Neural cell (in vitro differentiated cells): Measurements from ENCODE around the gene GMCL1. TPM values are rescaled to one million over a fixed set of nuclear protein-coding genes. Genes with fewer than 3 reads are reported as not detected.

Source experiments
- H2AFZ ChIP-seq: fragments of 200-600, 300-800 bp; sonication (generic), shearing (Covaris generic); 2 replicates; pipeline ENCODE4 v1.6.0; 2014; ENCODE audit warnings: low read depth, mild to moderate bottlenecking, antibody characterized with exemption, low read length, moderate library complexity
- H3F3A ChIP-seq: fragments of 200-600 bp; shearing (Covaris generic); 2 replicates; pipeline ENCODE4 v1.6.1; 2016; ENCODE audit warnings: mild to moderate bottlenecking, moderate library complexity, mixed read lengths, antibody characterized with exemption, low read length; ENCODE audit not compliant: insufficient read depth, poor library complexity, severe bottlenecking
- H3K27ac ChIP-seq: fragments of 200-600, 300-800 bp; sonication (generic), shearing (Covaris generic); 2 replicates; pipeline ENCODE4 v1.5.1; 2014; ENCODE audit warnings: mild to moderate bottlenecking, low read length, moderate library complexity
- H3K27me3 ChIP-seq: fragments of 300-800, 200-600 bp; sonication (generic), shearing (Covaris generic); 2 replicates; pipeline ENCODE4 v1.6.0; 2014; ENCODE audit warnings: mild to moderate bottlenecking, low read depth, low read length, moderate library complexity; ENCODE audit not compliant: insufficient read depth
- H3K36me3 ChIP-seq: fragments of 300-800, 200-600 bp; sonication (generic), shearing (Covaris generic); 2 replicates; pipeline ENCODE4 v1.5.1; 2014; ENCODE audit warnings: mild to moderate bottlenecking, antibody characterized with exemption, low read length, moderate library complexity; ENCODE audit not compliant: insufficient read depth
- H3K4me2 ChIP-seq: fragments of 300-800, 200-600 bp; sonication (generic), shearing (Covaris generic); 2 replicates; pipeline ENCODE4 v1.6.0; 2014; ENCODE audit warnings: mild to moderate bottlenecking, low read length
- H3K4me3 ChIP-seq: fragments of 300-800, 200-600 bp; sonication (generic), shearing (Covaris generic); 2 replicates; pipeline ENCODE4 v1.5.1; 2014; ENCODE audit warnings: mild to moderate bottlenecking, low read length, moderate library complexity
- H3K79me2 ChIP-seq: fragments of 200-600 bp; shearing (Covaris generic); replicated peaks from 2 replicates; pipeline ENCODE4 v1.6.0; 2014; ENCODE audit warnings: mild to moderate bottlenecking, low read length, moderate library complexity; ENCODE audit not compliant: insufficient read depth
- H3K9ac ChIP-seq: fragments of 300-800, 200-600 bp; sonication (generic), shearing (Covaris generic); 2 replicates; pipeline ENCODE4 v1.6.1; 2016; ENCODE audit warnings: mild to moderate bottlenecking, low read length, mixed read lengths
- H3K9me2 ChIP-seq: fragments of 200-600 bp; shearing (Covaris generic); 2 replicates; pipeline ENCODE4 v1.6.1; 2016; ENCODE audit warnings: mild to moderate bottlenecking, low read length, mixed read lengths; ENCODE audit not compliant: insufficient read depth
- H3K9me3 ChIP-seq: fragments of 200-600, 300-800 bp; sonication (generic), shearing (Covaris generic); 2 replicates; pipeline ENCODE4 v1.6.1; 2016; ENCODE audit warnings: mild to moderate bottlenecking, mixed run types, low read length, moderate library complexity, mixed read lengths
- H4K20me1 ChIP-seq: fragments of 200-600 bp; shearing (Covaris generic); 2 replicates; pipeline ENCODE4 v1.6.1; 2016; ENCODE audit warnings: mild to moderate bottlenecking, mixed run types; ENCODE audit not compliant: insufficient read depth
- EP300 ChIP-seq: fragments of 450-650 bp; conservative IDR thresholded peaks from 2 replicates; pipeline ENCODE4 v1.6.1; 2014; ENCODE audit warnings: antibody characterized with exemption, mild to moderate bottlenecking, moderate library complexity; ENCODE audit not compliant: poor library complexity, severe bottlenecking
- EZH2 ChIP-seq: fragments of 200-600, 300-800 bp; shearing (Covaris generic), sonication (generic); IDR thresholded peaks from 2 replicates; pipeline ENCODE4 v1.6.1; 2014; ENCODE audit warnings: antibody characterized with exemption, low read length, borderline replicate concordance, mild to moderate bottlenecking; ENCODE audit not compliant: insufficient read depth, poor library complexity, severe bottlenecking
- MXI1 ChIP-seq: fragments of 450-650 bp; conservative IDR thresholded peaks from 2 replicates; pipeline ENCODE4 v1.6.1; 2014; ENCODE audit warnings: antibody characterized with exemption, mild to moderate bottlenecking; ENCODE audit not compliant: poor library complexity, severe bottlenecking
- POLR2AphosphoS5 ChIP-seq: IDR thresholded peaks from 2 replicates; pipeline ENCODE4 v1.6.1; 2012
- RAD21 ChIP-seq: fragments of 450-650 bp; conservative IDR thresholded peaks from 2 replicates; pipeline ENCODE4 v1.6.1; 2014; ENCODE audit warnings: antibody characterized with exemption, mild to moderate bottlenecking, moderate library complexity
- SMC3 ChIP-seq: fragments of 450-650 bp; conservative IDR thresholded peaks from 2 replicates; pipeline ENCODE4 v1.6.1; 2014; ENCODE audit warnings: antibody characterized with exemption, mild to moderate bottlenecking, moderate library complexity; ENCODE audit not compliant: poor library complexity
- TAF1 ChIP-seq: IDR thresholded peaks from 2 replicates; pipeline ENCODE4 v1.6.1; 2012; ENCODE audit warnings: low read depth
- polyA plus RNA-seq: library from polyadenylated mRNA; depleted of rRNA; stranded (reverse); fragments of >200 nt; gene quantifications from 2 replicates; pipeline ENCODE4 v1.2.3, GENCODE V29; 2014
- TF ChIP-seq, protein P1 (sequence below): fragments of 450-650 bp; IDR thresholded peaks from 2 replicates; pipeline ENCODE4 v1.5.1; 2014; ENCODE audit warnings: antibody characterized with exemption, mild to moderate bottlenecking, moderate library complexity; ENCODE audit not compliant: poor library complexity, severe bottlenecking
- TF ChIP-seq, protein P2 (sequence below): IDR thresholded peaks from 2 replicates; pipeline ENCODE4 v1.6.1; 2012; ENCODE audit warnings: borderline replicate concordance

Gene GMCL1
- polyA plus RNA-seq, 1 donor from 2014 or later: 18.8 TPM

DNA sequence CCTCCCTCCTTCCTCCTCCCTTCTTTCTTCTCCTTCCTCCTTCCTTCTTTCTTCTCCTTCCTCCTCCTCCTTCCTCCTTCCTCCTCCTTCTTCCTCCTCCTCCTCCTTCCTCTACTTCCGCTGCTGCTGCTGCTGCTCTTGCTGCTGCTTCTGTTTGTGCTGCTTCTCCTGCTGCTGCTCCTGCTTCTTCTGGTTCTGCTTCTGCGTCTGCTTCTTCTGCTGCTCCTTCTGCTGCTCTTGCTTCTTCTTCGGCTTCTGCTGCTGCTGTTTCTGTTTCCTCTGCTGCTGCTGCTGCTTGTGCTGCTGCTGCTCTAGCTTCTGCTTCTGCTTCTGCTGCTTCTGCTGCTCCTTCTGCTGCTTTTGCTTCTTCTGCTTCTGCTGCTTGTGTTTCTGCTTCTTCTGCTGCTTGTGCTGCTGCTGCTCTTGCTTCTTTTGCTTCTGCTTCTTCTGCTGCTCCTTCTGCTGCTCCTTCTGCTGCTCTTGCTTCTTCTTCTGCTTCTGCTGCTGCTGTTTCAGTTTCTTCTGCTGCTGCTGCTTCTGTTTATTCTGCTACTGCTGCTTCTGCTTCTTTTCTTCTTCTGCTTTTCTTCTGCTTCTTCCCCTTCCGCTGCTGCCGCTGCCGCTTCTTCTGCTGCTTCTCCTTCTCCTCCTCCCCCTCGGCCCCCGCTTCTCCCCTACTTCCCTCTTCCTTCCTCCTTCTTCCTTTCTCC lies 72.9 kb downstream of the GMCL1 start:
- Histone ChIP-seq H3K9me2 (no peaks in the 10 kb centered on the region), H3K27ac (no peak overlapping the region), H2AFZ (no peak overlapping the region), H4K20me1 (no peaks in the 10 kb centered on the region), H3K9ac (no peak overlapping the region), H3K4me2 (no peak overlapping the region), H3K4me3 (no peak overlapping the region), H3K79me2 (no peaks in the 10 kb centered on the region), H3K36me3 (no peaks in the 10 kb centered on the region), H3K27me3 (no peaks in the 10 kb centered on the region), H3K9me3 (no peaks in the 10 kb centered on the region), H3F3A (no peaks in the 10 kb centered on the region)
- TF ChIP-seq, protein P1, sequence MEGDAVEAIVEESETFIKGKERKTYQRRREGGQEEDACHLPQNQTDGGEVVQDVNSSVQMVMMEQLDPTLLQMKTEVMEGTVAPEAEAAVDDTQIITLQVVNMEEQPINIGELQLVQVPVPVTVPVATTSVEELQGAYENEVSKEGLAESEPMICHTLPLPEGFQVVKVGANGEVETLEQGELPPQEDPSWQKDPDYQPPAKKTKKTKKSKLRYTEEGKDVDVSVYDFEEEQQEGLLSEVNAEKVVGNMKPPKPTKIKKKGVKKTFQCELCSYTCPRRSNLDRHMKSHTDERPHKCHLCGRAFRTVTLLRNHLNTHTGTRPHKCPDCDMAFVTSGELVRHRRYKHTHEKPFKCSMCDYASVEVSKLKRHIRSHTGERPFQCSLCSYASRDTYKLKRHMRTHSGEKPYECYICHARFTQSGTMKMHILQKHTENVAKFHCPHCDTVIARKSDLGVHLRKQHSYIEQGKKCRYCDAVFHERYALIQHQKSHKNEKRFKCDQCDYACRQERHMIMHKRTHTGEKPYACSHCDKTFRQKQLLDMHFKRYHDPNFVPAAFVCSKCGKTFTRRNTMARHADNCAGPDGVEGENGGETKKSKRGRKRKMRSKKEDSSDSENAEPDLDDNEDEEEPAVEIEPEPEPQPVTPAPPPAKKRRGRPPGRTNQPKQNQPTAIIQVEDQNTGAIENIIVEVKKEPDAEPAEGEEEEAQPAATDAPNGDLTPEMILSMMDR: no peak
- TF ChIP-seq EP300 (no peak), MXI1 (no peak), EZH2 (no peak), POLR2AphosphoS5 (no peak), SMC3 (no peak), TAF1 (no peak), RAD21 (no peak)
- TF ChIP-seq, protein P2, sequence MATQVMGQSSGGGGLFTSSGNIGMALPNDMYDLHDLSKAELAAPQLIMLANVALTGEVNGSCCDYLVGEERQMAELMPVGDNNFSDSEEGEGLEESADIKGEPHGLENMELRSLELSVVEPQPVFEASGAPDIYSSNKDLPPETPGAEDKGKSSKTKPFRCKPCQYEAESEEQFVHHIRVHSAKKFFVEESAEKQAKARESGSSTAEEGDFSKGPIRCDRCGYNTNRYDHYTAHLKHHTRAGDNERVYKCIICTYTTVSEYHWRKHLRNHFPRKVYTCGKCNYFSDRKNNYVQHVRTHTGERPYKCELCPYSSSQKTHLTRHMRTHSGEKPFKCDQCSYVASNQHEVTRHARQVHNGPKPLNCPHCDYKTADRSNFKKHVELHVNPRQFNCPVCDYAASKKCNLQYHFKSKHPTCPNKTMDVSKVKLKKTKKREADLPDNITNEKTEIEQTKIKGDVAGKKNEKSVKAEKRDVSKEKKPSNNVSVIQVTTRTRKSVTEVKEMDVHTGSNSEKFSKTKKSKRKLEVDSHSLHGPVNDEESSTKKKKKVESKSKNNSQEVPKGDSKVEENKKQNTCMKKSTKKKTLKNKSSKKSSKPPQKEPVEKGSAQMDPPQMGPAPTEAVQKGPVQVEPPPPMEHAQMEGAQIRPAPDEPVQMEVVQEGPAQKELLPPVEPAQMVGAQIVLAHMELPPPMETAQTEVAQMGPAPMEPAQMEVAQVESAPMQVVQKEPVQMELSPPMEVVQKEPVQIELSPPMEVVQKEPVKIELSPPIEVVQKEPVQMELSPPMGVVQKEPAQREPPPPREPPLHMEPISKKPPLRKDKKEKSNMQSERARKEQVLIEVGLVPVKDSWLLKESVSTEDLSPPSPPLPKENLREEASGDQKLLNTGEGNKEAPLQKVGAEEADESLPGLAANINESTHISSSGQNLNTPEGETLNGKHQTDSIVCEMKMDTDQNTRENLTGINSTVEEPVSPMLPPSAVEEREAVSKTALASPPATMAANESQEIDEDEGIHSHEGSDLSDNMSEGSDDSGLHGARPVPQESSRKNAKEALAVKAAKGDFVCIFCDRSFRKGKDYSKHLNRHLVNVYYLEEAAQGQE: no peak

DNA sequence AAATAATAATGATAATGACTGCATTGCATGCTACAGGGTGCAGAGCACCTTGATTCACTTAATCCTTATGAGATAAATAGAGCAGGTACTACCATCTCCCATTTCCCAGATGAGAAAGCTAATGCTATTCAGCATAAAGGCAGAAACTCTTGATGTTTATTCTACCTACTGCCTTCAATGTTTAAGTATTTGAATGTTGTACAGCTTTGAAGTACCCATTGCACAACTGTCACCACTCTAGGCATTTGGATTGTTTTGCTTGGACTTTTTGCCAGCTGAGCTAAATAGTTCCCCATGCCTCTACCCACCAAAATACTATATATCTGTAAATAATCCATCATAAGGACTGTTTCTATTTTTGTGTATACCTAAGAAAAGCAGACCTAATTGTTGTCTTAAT lies 77.8 kb downstream of the GMCL1 start:
- no peaks in the 10 kb centered on the region for H3F3A ChIP-seq
- no peaks in the 10 kb centered on the region for H3K27me3 ChIP-seq
- H3K36me3 ChIP-seq: no peaks in the 10 kb centered on the region
- H3K9ac ChIP-seq: no peak overlapping the region
- H3K27ac ChIP-seq: no peak overlapping the region
- H3K4me3 ChIP-seq: no peak overlapping the region
- no peaks in the 10 kb centered on the region for H3K9me2 ChIP-seq
- no peak overlapping the region for H3K4me2 ChIP-seq
- TF ChIP-seq EZH2: no peak
- TF ChIP-seq, protein P2: no peak
- TF ChIP-seq MXI1: no peak
- TF ChIP-seq RAD21: no peak
- TF ChIP-seq POLR2AphosphoS5: no peak
- TF ChIP-seq EP300: no peak
- TF ChIP-seq, protein P1: no peak
- TF ChIP-seq TAF1: no peak
- TF ChIP-seq SMC3: no peak
- H3K9me3 ChIP-seq: no peaks in the 10 kb centered on the region
- no peaks in the 10 kb centered on the region for H3K79me2 ChIP-seq
- H4K20me1 ChIP-seq: no peaks in the 10 kb centered on the region
- no peak overlapping the region for H2AFZ ChIP-seq
